ENCODE data around the gene LGALSL. TPM values are rescaled to one million over a fixed set of nuclear protein-coding genes. Genes with fewer than 3 reads are reported as not detected.

The LGALSL gene
- total and polyA plus RNA-seq, 8 donors, result 4.1 to 19.5 (median 8.1) TPM

- peaks cover 0 to 12% (median 0%) of the 10 kb centered on the region in 4 donors for H3K4me1 ChIP-seq
- 85 to 91% (median 89%) methylated on average over 4 of the region's 4 CpGs for WGBS, 5 donors
- no peak overlapping the region for H3K27ac ChIP-seq
- no peaks in the 10 kb centered on the region for H3K27me3 ChIP-seq
- no peaks in the 10 kb centered on the region for H3K9me3 ChIP-seq
- intact Hi-C loops (cut with DNase I; ENCODE audit: low total_unique reads), result no loop called here
- no peak for DNase-seq
- H3K4me3 ChIP-seq, result no peak overlapping the region
- no peak for TF ChIP-seq POLR2AphosphoS5 (IDR thresholded peaks at IDR 0.05)
- TF ChIP-seq POLR2A (IDR thresholded peaks at IDR 0.05), result no peak
- no peaks in the 10 kb centered on the region for H3K36me3 ChIP-seq
Measured at GRCh38 chr2:64471600-64471999, 17.6 kb downstream of the LGALSL start.

GRCh38 chr2:64472881-64473280, 18.9 kb downstream of the LGALSL start:
- H3K4me3 ChIP-seq, result no peak overlapping the region
- intact Hi-C loops (cut with DNase I; ENCODE audit: low total_unique reads), result no loop called here
- no peaks in the 10 kb centered on the region for H3K9me3 ChIP-seq
- no peak for DNase-seq
- WGBS, 5 donors, result 82 to 88% (median 85%) methylated on average over 3 of the region's 3 CpGs
- no peaks in the 10 kb centered on the region for H3K36me3 ChIP-seq
- H3K4me1 ChIP-seq, result peaks cover 0 to 3% (median 0%) of the 10 kb centered on the region in 4 donors
- H3K27me3 ChIP-seq, result no peaks in the 10 kb centered on the region
- no peak for TF ChIP-seq POLR2A (IDR thresholded peaks at IDR 0.05)
- no peak for TF ChIP-seq POLR2AphosphoS5 (IDR thresholded peaks at IDR 0.05)
- no peak for TF ChIP-seq EP300 (IDR thresholded peaks at IDR 0.05)
- TF ChIP-seq CTCF (IDR thresholded peaks at IDR 0.05), result no peak
- H3K27ac ChIP-seq, result no peak overlapping the region

- intact Hi-C loops (cut with DNase I; ENCODE audit: low total_unique reads), result no loop called here
- H3K4me1 ChIP-seq, result no peaks in the 10 kb centered on the region
- 79 to 82% (median 81%) methylated on average over 4 of the region's 4 CpGs for WGBS, 5 donors
- no peaks in the 10 kb centered on the region for H3K27me3 ChIP-seq
- H3K9me3 ChIP-seq, result no peaks in the 10 kb centered on the region
- H3K27ac ChIP-seq, result no peak overlapping the region
- TF ChIP-seq POLR2A (IDR thresholded peaks at IDR 0.05) (no peak), CTCF (IDR thresholded peaks at IDR 0.05) (no peak), EP300 (IDR thresholded peaks at IDR 0.05) (no peak), POLR2AphosphoS5 (IDR thresholded peaks at IDR 0.05) (no peak)
- DNase-seq, result no peak
- no peaks in the 10 kb centered on the region for H3K36me3 ChIP-seq
- H3K4me3 ChIP-seq, result no peak overlapping the region
Measured at GRCh38 chr2:64474121-64474571, 20.2 kb downstream of the LGALSL start.

- Histone ChIP-seq H3K4me1 (no peaks in the 10 kb centered on the region), H3K4me3 (no peak overlapping the region), H3K9me3 (no peaks in the 10 kb centered on the region), H3K27me3 (no peaks in the 10 kb centered on the region), H3K27ac (no peak overlapping the region), H3K36me3 (no peaks in the 10 kb centered on the region)
- WGBS, 5 donors, result 33 to 72% (median 64%) methylated on average over 1 of the region's 1 CpG
- DNase-seq, result no peak
- TF ChIP-seq POLR2A (IDR thresholded peaks at IDR 0.05) (no peak), POLR2AphosphoS5 (IDR thresholded peaks at IDR 0.05) (no peak), EP300 (IDR thresholded peaks at IDR 0.05) (no peak), CTCF (IDR thresholded peaks at IDR 0.05) (no peak)
- intact Hi-C loops (cut with DNase I; ENCODE audit: low total_unique reads), result no loop called here
Measured at GRCh38 chr2:64474636-64475035, 20.7 kb downstream of the LGALSL start.

- 85 to 100% (median 95%) methylated on average over 1 of the region's 1 CpG for WGBS, 5 donors
- H3K27ac ChIP-seq, result no peak overlapping the region
- no peaks in the 10 kb centered on the region for H3K4me1 ChIP-seq
- TF ChIP-seq POLR2AphosphoS5 (IDR thresholded peaks at IDR 0.05) (no peak), POLR2A (IDR thresholded peaks at IDR 0.05) (no peak), CTCF (IDR thresholded peaks at IDR 0.05) (no peak), EP300 (IDR thresholded peaks at IDR 0.05) (no peak)
- H3K27me3 ChIP-seq, result no peaks in the 10 kb centered on the region
- H3K36me3 ChIP-seq, result no peaks in the 10 kb centered on the region
- H3K4me3 ChIP-seq, result no peak overlapping the region
- no peaks in the 10 kb centered on the region for H3K9me3 ChIP-seq
- no peak for DNase-seq
- intact Hi-C loops (cut with DNase I; ENCODE audit: low total_unique reads), result no loop called here
Measured at GRCh38 chr2:64477037-64477436, 23.1 kb downstream of the LGALSL start.

Data from stomach (tissue), 9 donors.